ENCODE results near the gene IL22RA1. TPM values are rescaled to one million over a fixed set of nuclear protein-coding genes. Genes with fewer than 3 reads are reported as not detected.

IL22RA1 gene
- total and polyA plus RNA-seq, 2 of the 8 experiments (the other 6 are each of a cell fraction or from before 2014, with no cell fraction given) = 0.17 to 0.32 TPM

GRCh38 chr1:24168245-24168644, 25.3 kb upstream of the IL22RA1 start:
- H3K79me2 ChIP-seq (ENCODE audit: control insufficient read depth in 1 of 2, insufficient read depth in 2 of 2, low read length in 2 of 2) = no peaks in the 10 kb centered on the region
- no peak overlapping the region for H2BK5ac ChIP-seq (ENCODE audit: low read depth, low read length)
- H2BK20ac ChIP-seq (ENCODE audit: low read length) = no peak overlapping the region
- peaks cover 0 to 8% (median 3%) of the 10 kb centered on the region in 4 experiments; a peak in 5 of 8 replicates for H3K36me3 ChIP-seq (ENCODE audit: control insufficient read depth in 2 of 4, insufficient read depth in 4 of 4, low read length in 3 of 4)
- H4K20me1 ChIP-seq (replicated peaks in 1 of 2; ENCODE audit: control insufficient read depth in 1 of 2, insufficient read depth in 2 of 2, low read length in 2 of 2) = peaks cover 0 to 1% of the 10 kb centered on the region in 2 experiments
- H4K91ac ChIP-seq (replicated peaks; ENCODE audit: insufficient read length, low read length) = no peak overlapping the region
- no peaks in the 10 kb centered on the region for H3K9me3 ChIP-seq (ENCODE audit: insufficient read depth in 2 of 2, low read depth in 1 of 2, low read length in 1 of 2)
- no peaks in the 10 kb centered on the region for H3K27me3 ChIP-seq (replicated peaks in 1 of 4; ENCODE audit: control insufficient read depth in 3 of 4, extremely low read depth in 1 of 4, insufficient read depth in 3 of 4, low read length in 3 of 4)
- DNase-seq (ENCODE audit: low read depth in 1 of 2, low spot score in 2 of 2) = no peak
- no peak overlapping the region for H2BK120ac ChIP-seq (replicated peaks; ENCODE audit: low read depth, low read length)
- no peak overlapping the region for H3K18ac ChIP-seq (ENCODE audit: extremely low read depth, low read length)
- no peak overlapping the region for H3K4me3 ChIP-seq (ENCODE audit: extremely low read depth in 1 of 4, insufficient read depth in 2 of 4, low read depth in 3 of 4, low read length in 4 of 4)
- ChIA-PET POLR2A (ENCODE audit: partially characterized antibody) (interaction anchor here (1.3 kb wide), 1 partner anchor 13 kb away, joined by 6 read pairs; no protein-coding TSS in a partner anchor), CTCF (ENCODE audit: partially characterized antibody) (interaction anchor here (2.1 to 3.9 kb wide), 3 partner anchors 12 to 32 kb away, joined by 5 to 42 read pairs (median 7); no protein-coding TSS in a partner anchor)
- H3K4me1 ChIP-seq (replicated peaks in 1 of 4; ENCODE audit: control insufficient read depth in 3 of 4, insufficient read depth in 4 of 4, low read length in 3 of 4) = no peaks in the 10 kb centered on the region
- H3K14ac ChIP-seq (ENCODE audit: insufficient read length) = no peak overlapping the region
- no peaks in the 10 kb centered on the region for H3K79me1 ChIP-seq (ENCODE audit: low read depth, low read length)
- H3K4me2 ChIP-seq (ENCODE audit: insufficient read depth in 1 of 2, low read depth in 2 of 2, low read length in 2 of 2) = no peak overlapping the region
- TF ChIP-seq CBX5 (IDR thresholded peaks at IDR 0.05; ENCODE audit: low read depth, low read length) = no peak
- TF ChIP-seq SRF (IDR thresholded peaks at IDR 0.05; ENCODE audit: low read depth, low read length) = no peak
- TF ChIP-seq USF2 (IDR thresholded peaks at IDR 0.05; ENCODE audit: low read length) = no peak
- no peak overlapping the region for H4K8ac ChIP-seq (ENCODE audit: extremely low read depth, insufficient read depth, low read length)
- H4K5ac ChIP-seq (ENCODE audit: insufficient read length, low read depth, low read length) = no peak overlapping the region
- no peak overlapping the region for H3K9ac ChIP-seq (replicated peaks in 1 of 4; ENCODE audit: extremely low read depth in 1 of 4, low read depth in 3 of 4, low read length in 3 of 4)
- H3K23me2 ChIP-seq (ENCODE audit: low read depth, low read length) = no peaks in the 10 kb centered on the region
- no peak overlapping the region for H3K27ac ChIP-seq (ENCODE audit: low read depth, low read length)
- no peak overlapping the region for H3K23ac ChIP-seq (ENCODE audit: insufficient read length)
- no peak overlapping the region for H3K56ac ChIP-seq (replicated peaks; ENCODE audit: insufficient read length, low read depth, low read length)
- no peak overlapping the region for H2AFZ ChIP-seq (ENCODE audit: low read length)
- WGBS, 2 experiments (ENCODE audit: extremely low coverage in 1 of 2, insufficient coverage in 1 of 2, insufficient read length in 1 of 2, insufficient replicate concordance in 2 of 2, low coverage in 1 of 2, low lambda C conversion rate in 2 of 2, missing lambda C conversion rate in 1 of 2) = 92% methylated on average over 7 of the region's 7 CpGs; no CpG with 5 or more reads in 1 of the 2 experiments
- no peak for FAIRE-seq
- no peak overlapping the region for H2BK15ac ChIP-seq (ENCODE audit: low read length)
- no peak overlapping the region for H2BK12ac ChIP-seq (ENCODE audit: low read depth, low read length)
- no peak overlapping the region for H2AK5ac ChIP-seq (ENCODE audit: low read depth, low read length)
- no peak overlapping the region for H3K4ac ChIP-seq (replicated peaks; ENCODE audit: insufficient read length, low read depth, low read length)
